HEK293T (cell line): ENCODE data around the gene KCNQ1OT1.

Source experiments
- CTCF ChIA-PET: fragments of 350-600 bp; formaldehyde crosslinking; extraction: SDS; loops from one replicate; lab custom pipeline; 2021; ENCODE audit warnings: antibody characterized with exemption, inconsistent platforms; lab: Yijun Ruan, JAX
- POLR2A ChIA-PET: fragments of 350-600 bp; formaldehyde crosslinking; extraction: SDS; loops from one replicate; lab custom pipeline; 2020; ENCODE audit warnings: antibody characterized with exemption, inconsistent platforms; lab: Yijun Ruan, JAX
- DNase-seq: peaks from one replicate; pipeline ENCODE4 v3.0.0; 2012; ENCODE audit warnings: mixed read lengths; ENCODE audit errors: extremely low spot score
- ARNT ChIP-seq: fragments of 450-650 bp; IDR thresholded peaks from 2 replicates; pipeline ENCODE4 v1.6.1; 2017; ENCODE audit warnings: mild to moderate bottlenecking
- BHLHE40 ChIP-seq: fragments of 450-650 bp; IDR thresholded peaks from 2 replicates; pipeline ENCODE4 v1.6.1; 2016; ENCODE audit warnings: mild to moderate bottlenecking, moderate library complexity, borderline replicate concordance
- CTBP1 ChIP-seq: fragments of 450-650 bp; IDR thresholded peaks from 2 replicates; pipeline ENCODE4 v1.6.1; 2016; ENCODE audit warnings: borderline replicate concordance
- ELF4 ChIP-seq: fragments of 450-650 bp; IDR thresholded peaks from 2 replicates; pipeline ENCODE4 v1.6.1; 2017; ENCODE audit warnings: antibody characterized with exemption
- FOXA1 ChIP-seq: fragments of 450-650 bp; IDR thresholded peaks from 2 replicates; pipeline ENCODE4 v1.6.1; 2016; ENCODE audit warnings: mild to moderate bottlenecking
- FOXK2 ChIP-seq: fragments of 450-650 bp; IDR thresholded peaks from 2 replicates; pipeline ENCODE4 v1.6.1; 2016; ENCODE audit warnings: mild to moderate bottlenecking
- FOXM1 ChIP-seq: fragments of 450-650 bp; IDR thresholded peaks from 2 replicates; pipeline ENCODE4 v1.6.1; 2017; ENCODE audit warnings: mild to moderate bottlenecking, borderline replicate concordance
- HDGF ChIP-seq: fragments of 450-650 bp; IDR thresholded peaks from 2 replicates; pipeline ENCODE4 v1.6.1; 2017; ENCODE audit warnings: antibody characterized with exemption, borderline replicate concordance
- L3MBTL2 ChIP-seq: fragments of 450-650 bp; conservative IDR thresholded peaks from 2 replicates; pipeline ENCODE4 v1.6.1; 2016; ENCODE audit warnings: mild to moderate bottlenecking
- LEF1 ChIP-seq: fragments of 450-650 bp; IDR thresholded peaks from 2 replicates; pipeline ENCODE4 v1.6.1; 2017; ENCODE audit warnings: mild to moderate bottlenecking, borderline replicate concordance
- NFRKB ChIP-seq: fragments of 450-650 bp; IDR thresholded peaks from 2 replicates; pipeline ENCODE4 v1.6.1; 2016; ENCODE audit warnings: mild to moderate bottlenecking, moderate library complexity
- SP1 ChIP-seq: fragments of 450-650 bp; IDR thresholded peaks from 2 replicates; pipeline ENCODE4 v1.6.1; 2017
- SUZ12 ChIP-seq: fragments of 450-650 bp; IDR thresholded peaks from 2 replicates; pipeline ENCODE4 v1.6.1; 2016; ENCODE audit warnings: mild to moderate bottlenecking
- TARDBP ChIP-seq: fragments of 450-650 bp; IDR thresholded peaks from 2 replicates; pipeline ENCODE4 v1.6.1; 2016
- ZNF384 ChIP-seq: fragments of 450-650 bp; IDR thresholded peaks from 2 replicates; pipeline ENCODE4 v1.6.1; 2016
- TF ChIP-seq, protein P1 (sequence below): fragments of 450-650 bp; IDR thresholded peaks from 2 replicates; pipeline ENCODE4 v1.6.1; 2016

Gene KCNQ1OT1

DNA sequence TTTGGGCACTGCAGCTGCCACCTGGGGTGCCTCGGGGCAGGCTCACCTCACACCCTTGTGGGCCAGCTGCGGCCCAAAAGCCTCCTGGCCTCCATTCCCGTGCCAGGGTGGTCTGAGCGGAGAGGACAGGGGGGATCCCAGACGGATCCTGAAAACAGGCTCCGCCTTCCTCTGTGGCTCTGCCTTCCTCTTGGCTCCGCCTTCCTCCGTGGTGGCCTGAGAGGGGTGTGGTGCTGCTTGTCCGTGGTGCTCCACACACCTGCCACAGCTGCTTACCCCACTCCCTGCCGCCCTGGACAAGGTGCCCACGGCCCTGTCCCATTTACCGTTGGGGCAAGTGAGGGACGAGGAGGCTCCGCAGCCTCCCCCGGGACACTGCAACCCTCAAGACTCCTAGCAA is 23.2 kb upstream of the KCNQ1OT1 start:
- DNase-seq, result no peak

DNA sequence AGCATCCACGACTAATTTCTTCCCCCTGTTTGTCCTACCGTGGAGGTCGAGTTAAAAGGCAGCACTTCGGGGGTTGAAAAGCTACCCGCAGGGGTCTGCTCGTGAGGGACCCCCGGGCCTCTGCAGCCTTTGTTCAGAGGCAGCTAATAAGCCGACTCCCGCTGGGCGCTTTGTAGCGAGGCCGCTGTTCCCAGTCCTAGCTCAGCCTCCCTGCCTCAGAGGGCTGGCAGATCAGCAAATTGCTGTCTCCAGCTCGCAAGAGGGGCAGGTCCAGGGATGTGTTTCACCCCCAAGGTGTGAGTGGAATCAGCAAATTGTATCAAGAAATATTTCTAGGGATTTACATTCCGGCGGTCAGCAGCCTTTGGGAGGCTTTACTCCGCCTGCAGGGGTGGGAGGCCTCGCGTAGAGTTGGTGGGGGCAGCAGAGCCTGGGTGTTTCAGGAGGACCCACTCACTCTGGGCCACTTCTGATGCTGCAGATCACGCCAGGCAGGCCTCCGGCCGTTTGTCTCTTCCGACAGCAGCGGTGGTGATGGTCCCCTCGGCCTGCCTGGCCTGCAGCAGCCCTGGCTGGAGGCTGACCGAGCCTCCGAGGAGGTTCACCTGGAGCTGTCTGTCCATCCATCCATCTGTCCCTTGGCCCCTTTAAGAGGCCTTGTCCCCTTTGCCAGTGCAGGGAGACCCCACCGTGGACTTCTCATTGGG is 21.6 kb upstream of the KCNQ1OT1 start:
- ChIA-PET POLR2A (interaction anchor here (1.1 to 1.5 kb wide), 2 partner anchors 20 to 22 kb away, joined by 3 read pairs; partner anchors contain the start of gene KCNQ1OT1), CTCF (no interaction called here)
- TF ChIP-seq ARNT (no peak), FOXA1 (no peak), HDGF (no peak), ZNF384 (no peak), LEF1 (no peak), NFRKB (no peak), SUZ12 (no peak), BHLHE40 (no peak), L3MBTL2 (no peak)
- TF ChIP-seq, protein P1, sequence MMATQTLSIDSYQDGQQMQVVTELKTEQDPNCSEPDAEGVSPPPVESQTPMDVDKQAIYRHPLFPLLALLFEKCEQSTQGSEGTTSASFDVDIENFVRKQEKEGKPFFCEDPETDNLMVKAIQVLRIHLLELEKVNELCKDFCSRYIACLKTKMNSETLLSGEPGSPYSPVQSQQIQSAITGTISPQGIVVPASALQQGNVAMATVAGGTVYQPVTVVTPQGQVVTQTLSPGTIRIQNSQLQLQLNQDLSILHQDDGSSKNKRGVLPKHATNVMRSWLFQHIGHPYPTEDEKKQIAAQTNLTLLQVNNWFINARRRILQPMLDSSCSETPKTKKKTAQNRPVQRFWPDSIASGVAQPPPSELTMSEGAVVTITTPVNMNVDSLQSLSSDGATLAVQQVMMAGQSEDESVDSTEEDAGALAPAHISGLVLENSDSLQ, result no peak
- no peak for DNase-seq

More for the DNA sequence above, 23.2 kb upstream of the KCNQ1OT1 start:
- no peak for TF ChIP-seq TARDBP
- no peak for TF ChIP-seq HDGF
- TF ChIP-seq, protein P1, result no peak
- TF ChIP-seq FOXA1, result no peak
- TF ChIP-seq SP1, result no peak
- no peak for TF ChIP-seq ZNF384
- TF ChIP-seq LEF1, result no peak
- TF ChIP-seq NFRKB, result no peak
- no peak for TF ChIP-seq L3MBTL2
- TF ChIP-seq BHLHE40, result no peak
- no peak for TF ChIP-seq FOXM1
- no peak for TF ChIP-seq ELF4
- no peak for TF ChIP-seq SUZ12
- ChIA-PET POLR2A (interaction anchor here (0.6 kb wide), 1 partner anchor 20 kb away, joined by 3 read pairs; no protein-coding TSS in a partner anchor), CTCF (no interaction called here)

DNA sequence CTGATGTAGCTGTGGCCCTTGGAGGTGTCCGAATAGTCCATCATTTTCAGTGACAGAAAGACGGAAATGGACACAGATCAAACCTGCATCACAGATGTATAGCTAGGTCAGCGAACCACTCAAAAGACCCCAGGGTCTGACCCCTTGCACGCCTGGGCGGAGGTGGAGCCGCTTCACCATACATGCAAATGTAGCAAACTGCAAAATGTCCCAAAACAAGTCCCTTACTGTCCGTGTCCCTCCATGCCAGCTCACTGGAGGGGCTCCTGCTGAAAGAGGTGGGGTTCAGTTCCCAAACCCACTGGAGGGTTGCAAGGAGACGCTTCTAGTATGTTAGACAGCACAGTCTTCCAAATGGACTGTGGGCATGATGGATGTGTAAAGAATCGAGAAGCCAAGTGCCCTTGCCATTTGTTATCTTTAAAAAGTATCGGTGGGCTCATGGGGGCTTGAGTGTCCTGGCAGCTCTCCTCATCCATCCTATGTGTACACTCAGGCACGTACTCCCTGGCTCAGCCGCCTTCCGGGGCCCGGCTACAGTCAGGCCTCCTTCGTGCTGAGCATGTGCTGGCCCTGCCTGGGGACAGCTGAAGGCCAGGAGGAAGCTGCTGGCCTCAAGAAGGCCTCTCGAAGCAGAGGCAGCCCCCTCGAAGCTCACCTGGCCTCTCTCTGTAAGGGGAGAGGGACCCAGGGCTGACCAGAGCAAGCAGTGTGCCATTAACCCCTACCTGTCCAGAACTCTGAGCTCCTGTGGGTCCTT is 20.2 kb upstream of the KCNQ1OT1 start:
- CTCF ChIA-PET, result interaction anchor here (0.6 kb wide), 1 partner anchor 36 kb away, joined by 3 read pairs; no protein-coding TSS in a partner anchor
- POLR2A ChIA-PET, result no interaction called here

DNA sequence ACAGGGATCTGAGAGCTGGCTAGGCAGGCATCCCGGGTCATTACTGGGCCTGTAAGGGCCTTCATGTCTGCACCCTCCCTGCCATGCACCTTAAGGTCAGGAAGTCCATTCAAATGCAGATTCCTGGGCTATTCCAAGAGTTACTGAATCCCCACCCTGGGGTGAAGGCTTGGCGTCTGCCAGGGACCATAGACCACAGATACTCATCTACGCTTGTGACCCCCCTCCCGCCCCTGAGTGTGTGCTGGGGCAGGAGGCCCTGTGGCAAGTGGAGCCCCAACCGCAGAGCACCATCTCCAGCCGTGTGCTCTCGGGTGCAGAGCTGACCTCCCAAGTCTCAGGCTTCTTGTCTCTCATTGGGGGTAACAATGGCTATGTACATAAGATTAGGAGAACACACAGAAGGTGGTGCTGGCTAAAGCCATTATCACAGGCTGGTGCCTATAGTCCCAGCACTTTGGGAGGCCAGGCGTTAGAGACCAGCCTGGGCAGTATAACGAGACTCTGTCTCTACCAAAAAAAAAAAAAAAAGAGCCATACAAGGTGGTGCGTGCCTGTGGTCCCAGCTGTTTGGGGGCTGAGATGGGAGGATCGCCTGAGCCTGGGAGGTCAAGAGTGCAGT is 19.1 kb upstream of the KCNQ1OT1 start:
- no peak for DNase-seq
- POLR2A ChIA-PET, result no interaction called here

More for the DNA sequence above, 20.2 kb upstream of the KCNQ1OT1 start:
- no peak for DNase-seq
- TF ChIP-seq LEF1 (no peak), HDGF (no peak), ARNT (no peak), ZNF384 (no peak), TARDBP (no peak), BHLHE40 (no peak), FOXM1 (no peak), SP1 (no peak)
- TF ChIP-seq, protein P1, result no peak

More for the DNA sequence above, 19.1 kb upstream of the KCNQ1OT1 start:
- CTCF ChIA-PET, result interaction anchor here (0.6 kb wide), 1 partner anchor 35 kb away, joined by 3 read pairs; no protein-coding TSS in a partner anchor
- TF ChIP-seq SUZ12, result no peak
- TF ChIP-seq, protein P1, result no peak
- TF ChIP-seq NFRKB, result no peak
- TF ChIP-seq ARNT, result no peak
- no peak for TF ChIP-seq CTBP1
- TF ChIP-seq FOXK2, result no peak
- no peak for TF ChIP-seq ELF4
- TF ChIP-seq FOXA1, result no peak
- no peak for TF ChIP-seq ZNF384
- no peak for TF ChIP-seq SP1
- no peak for TF ChIP-seq L3MBTL2
- TF ChIP-seq TARDBP, result no peak
- no peak for TF ChIP-seq LEF1
- TF ChIP-seq HDGF, result no peak
